Measurements from ENCODE around the gene LAMA3. TPM values are rescaled to one million over a fixed set of nuclear protein-coding genes. Genes with fewer than 3 reads are reported as not detected.

The LAMA3 gene
- total RNA-seq, 1 donor from 2014 or later, result not detected

GRCh38 chr18:23803755-23804154 is 114.5 kb downstream of the LAMA3 start:
- no peak overlapping the region for H3K4me3 Mint-ChIP-seq
- H3K27ac Mint-ChIP-seq, result no peak overlapping the region
- DNase-seq, result no peak
- H3K4me1 Mint-ChIP-seq, result no peaks in the 10 kb centered on the region
- peaks cover 26% of the 10 kb centered on the region for H3K27me3 Mint-ChIP-seq
- H3K9me3 Mint-ChIP-seq, result peaks cover 5% of the 10 kb centered on the region
- intact Hi-C loops (cut with micrococcal nuclease), result no loop called here
- H3K36me3 Mint-ChIP-seq (ENCODE audit: low read depth), result no peaks in the 10 kb centered on the region

- no peak for DNase-seq
- Mint-ChIP-seq H3K36me3 (ENCODE audit: low read depth) (no peaks in the 10 kb centered on the region), H3K27me3 (peaks cover 26% of the 10 kb centered on the region), H3K4me1 (peaks cover 9% of the 10 kb centered on the region), H3K27ac (no peak overlapping the region), H3K4me3 (no peak overlapping the region), H3K9me3 (peaks cover 2% of the 10 kb centered on the region)
- intact Hi-C loops (cut with micrococcal nuclease), result no loop called here
Measured at GRCh38 chr18:23805898-23806297, 116.6 kb downstream of the LAMA3 start.

DNA sequence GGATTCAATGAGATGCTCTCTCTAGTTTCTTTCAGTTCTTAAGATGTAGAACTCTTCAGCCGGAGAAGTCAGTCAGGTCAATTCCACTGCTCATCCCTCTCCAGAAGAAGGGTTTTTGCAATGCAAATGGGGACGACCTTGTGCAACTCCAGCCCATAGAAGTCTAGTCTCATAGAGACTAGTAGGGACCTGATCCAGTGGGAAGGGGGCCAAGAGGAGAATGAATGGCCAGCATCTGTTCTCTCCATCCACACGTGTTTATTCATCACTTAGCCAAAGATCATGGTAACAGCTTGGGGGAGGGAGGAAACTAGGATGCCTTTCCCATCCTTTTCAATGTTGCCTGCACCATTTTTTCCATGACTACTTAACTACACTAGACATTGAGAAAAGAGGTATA is 120.2 kb downstream of the LAMA3 start:
- Mint-ChIP-seq H3K4me3 (no peak overlapping the region), H3K27me3 (peaks cover 16% of the 10 kb centered on the region), H3K9me3 (no peaks in the 10 kb centered on the region), H3K36me3 (ENCODE audit: low read depth) (no peaks in the 10 kb centered on the region), H3K27ac (no peak overlapping the region), H3K4me1 (peaks cover 14% of the 10 kb centered on the region)
- intact Hi-C loops (cut with micrococcal nuclease), result no loop called here
- no peak for DNase-seq

- peaks cover 18% of the 10 kb centered on the region for H3K27me3 Mint-ChIP-seq
- peak; percentile 78 for DNase-seq
- no peaks in the 10 kb centered on the region for H3K9me3 Mint-ChIP-seq
- peaks cover 17% of the 10 kb centered on the region for H3K4me1 Mint-ChIP-seq
- intact Hi-C loops (cut with micrococcal nuclease), result loop anchor here (5.0 kb wide), 2 partner anchors 202 to 308 kb away; partner anchors contain the start of genes RMC1 and TTC39C
- no peak overlapping the region for H3K4me3 Mint-ChIP-seq
- H3K27ac Mint-ChIP-seq, result no peak overlapping the region
- H3K36me3 Mint-ChIP-seq (ENCODE audit: low read depth), result no peaks in the 10 kb centered on the region
Measured at GRCh38 chr18:23810396-23810795, 121.1 kb downstream of the LAMA3 start.

- H3K36me3 Mint-ChIP-seq (ENCODE audit: low read depth), result no peaks in the 10 kb centered on the region
- no peak overlapping the region for H3K27ac Mint-ChIP-seq
- intact Hi-C loops (cut with micrococcal nuclease), result loop anchor here (5.0 kb wide), 2 partner anchors 201 to 309 kb away; partner anchors contain the start of genes RMC1 and TTC39C
- H3K4me3 Mint-ChIP-seq, result no peak overlapping the region
- DNase-seq, result no peak
- H3K4me1 Mint-ChIP-seq, result peaks cover 18% of the 10 kb centered on the region
- H3K27me3 Mint-ChIP-seq, result peaks cover 18% of the 10 kb centered on the region
- H3K9me3 Mint-ChIP-seq, result no peaks in the 10 kb centered on the region
Measured at GRCh38 chr18:23811176-23811575, 121.9 kb downstream of the LAMA3 start.

DNA sequence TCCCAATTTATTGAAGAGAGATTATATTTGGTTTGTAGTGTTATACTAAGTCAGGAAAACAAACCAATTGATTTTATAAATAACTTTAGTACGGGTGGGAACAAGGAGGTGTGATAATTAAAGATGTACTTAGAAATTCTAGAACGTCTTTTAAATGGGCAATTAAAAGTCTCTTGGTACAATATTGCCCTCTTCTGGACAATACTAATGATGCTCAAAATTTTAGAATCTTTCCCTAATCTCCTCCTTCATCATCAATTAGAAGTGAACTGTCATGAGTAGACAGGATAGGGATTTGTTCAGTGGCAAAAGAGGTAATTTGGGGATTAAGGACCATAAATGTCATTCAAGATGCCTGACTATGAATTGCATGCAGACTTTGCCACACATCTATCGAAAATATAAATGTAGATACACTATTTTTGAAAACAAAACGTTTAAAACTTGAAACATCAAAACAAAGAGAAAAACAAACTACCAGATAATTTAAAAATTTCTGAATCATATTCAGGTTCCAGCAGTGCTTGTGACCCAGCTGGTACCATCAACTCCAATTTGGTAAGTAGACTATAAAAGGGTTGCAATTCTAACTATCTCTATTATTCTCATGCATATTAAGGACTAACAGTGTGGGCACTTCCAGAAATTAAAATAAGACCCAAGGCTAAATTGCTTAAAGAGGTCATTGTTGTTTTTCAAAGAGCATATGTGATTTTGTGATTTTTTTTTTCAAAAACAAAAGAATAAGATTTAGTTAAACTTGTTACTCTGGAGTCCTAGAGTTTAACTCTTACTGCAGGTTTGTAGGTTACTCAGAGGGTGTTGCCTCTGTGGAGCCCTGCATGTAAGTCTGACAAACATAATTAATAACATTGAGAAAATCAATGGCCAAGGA is 123.5 kb downstream of the LAMA3 start:
- Mint-ChIP-seq H3K36me3 (ENCODE audit: low read depth) (no peaks in the 10 kb centered on the region), H3K9me3 (no peaks in the 10 kb centered on the region), H3K4me1 (peaks cover 20% of the 10 kb centered on the region), H3K27me3 (peaks cover 28% of the 10 kb centered on the region), H3K27ac (no peak overlapping the region), H3K4me3 (no peak overlapping the region)
- DNase-seq, result no peak
- intact Hi-C loops (cut with micrococcal nuclease), result loop anchor here (1.0 to 5.0 kb wide), 5 partner anchors 106 to 310 kb away; partner anchors contain the start of genes RMC1 and TTC39C

DNA sequence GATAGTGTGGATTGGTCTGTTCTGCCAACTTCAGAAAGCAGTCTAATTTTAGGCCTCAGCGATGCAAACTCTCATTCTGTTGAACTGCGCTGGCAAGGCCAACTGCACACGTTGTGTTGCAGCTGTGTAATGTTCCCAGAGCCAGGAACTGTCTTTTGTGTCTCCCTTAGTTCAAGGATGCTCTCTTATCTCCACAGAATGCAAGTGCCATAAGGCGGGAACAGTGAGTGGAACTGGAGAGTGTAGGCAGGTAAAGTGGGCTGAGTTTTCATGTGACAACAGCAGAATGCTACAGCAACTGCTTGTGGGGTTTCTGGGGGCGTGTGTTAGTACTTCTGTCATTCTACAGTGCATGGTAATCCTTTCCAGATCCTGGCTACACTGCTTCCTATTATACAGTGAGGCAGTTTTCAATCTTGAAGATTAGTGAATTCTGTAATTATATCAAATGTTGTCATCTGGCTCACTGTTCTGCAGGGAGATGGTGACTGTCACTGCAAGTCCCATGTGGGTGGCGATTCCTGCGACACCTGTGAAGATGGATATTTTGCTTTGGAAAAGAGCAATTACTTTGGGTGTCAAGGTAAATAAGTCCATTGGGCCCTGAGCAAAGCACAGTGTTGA is 125.8 kb downstream of the LAMA3 start:
- H3K4me1 Mint-ChIP-seq, result peaks cover 17% of the 10 kb centered on the region
- intact Hi-C loops (cut with micrococcal nuclease), result loop anchor here (5.0 kb wide), 2 partner anchors 197 to 313 kb away; partner anchors contain the start of genes RMC1 and TTC39C
- H3K36me3 Mint-ChIP-seq (ENCODE audit: low read depth), result no peaks in the 10 kb centered on the region
- no peak for DNase-seq
- H3K9me3 Mint-ChIP-seq, result no peaks in the 10 kb centered on the region
- H3K4me3 Mint-ChIP-seq, result no peak overlapping the region
- no peak overlapping the region for H3K27ac Mint-ChIP-seq
- H3K27me3 Mint-ChIP-seq, result peaks cover 30% of the 10 kb centered on the region

GRCh38 chr18:23816021-23816420 is 126.8 kb downstream of the LAMA3 start:
- Mint-ChIP-seq H3K4me1 (peaks cover 11% of the 10 kb centered on the region), H3K4me3 (no peak overlapping the region), H3K27me3 (peaks cover 33% of the 10 kb centered on the region), H3K27ac (no peak overlapping the region), H3K9me3 (no peaks in the 10 kb centered on the region), H3K36me3 (ENCODE audit: low read depth) (no peaks in the 10 kb centered on the region)
- intact Hi-C loops (cut with micrococcal nuclease), result no loop called here
- DNase-seq, result no peak

DNA sequence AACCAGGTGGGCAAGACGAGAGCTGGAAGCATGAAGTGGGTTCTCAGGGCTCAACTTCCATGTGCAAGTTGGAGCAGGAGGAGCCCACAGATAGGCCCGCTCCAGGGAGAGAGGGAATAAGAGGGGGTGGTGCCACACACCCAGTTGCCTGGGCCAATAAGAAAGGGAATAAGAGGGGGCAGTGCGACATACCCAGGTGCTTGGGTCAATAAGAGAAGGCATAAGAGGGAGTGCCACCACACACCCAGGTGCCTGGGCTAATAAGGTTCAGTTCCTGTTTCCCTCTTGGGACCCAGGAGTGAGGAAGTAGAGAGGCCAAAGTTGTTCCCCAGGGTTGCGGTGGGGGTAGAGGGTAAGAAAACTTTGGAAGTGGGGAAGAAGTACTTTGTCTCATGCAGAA is 127.5 kb downstream of the LAMA3 start:
- no peak overlapping the region for H3K27ac Mint-ChIP-seq
- peaks cover 8% of the 10 kb centered on the region for H3K4me1 Mint-ChIP-seq
- H3K36me3 Mint-ChIP-seq (ENCODE audit: low read depth), result no peaks in the 10 kb centered on the region
- H3K9me3 Mint-ChIP-seq, result no peaks in the 10 kb centered on the region
- no peak overlapping the region for H3K4me3 Mint-ChIP-seq
- peaks cover 34% of the 10 kb centered on the region for H3K27me3 Mint-ChIP-seq
- intact Hi-C loops (cut with micrococcal nuclease), result no loop called here
- DNase-seq, result no peak

DNA sequence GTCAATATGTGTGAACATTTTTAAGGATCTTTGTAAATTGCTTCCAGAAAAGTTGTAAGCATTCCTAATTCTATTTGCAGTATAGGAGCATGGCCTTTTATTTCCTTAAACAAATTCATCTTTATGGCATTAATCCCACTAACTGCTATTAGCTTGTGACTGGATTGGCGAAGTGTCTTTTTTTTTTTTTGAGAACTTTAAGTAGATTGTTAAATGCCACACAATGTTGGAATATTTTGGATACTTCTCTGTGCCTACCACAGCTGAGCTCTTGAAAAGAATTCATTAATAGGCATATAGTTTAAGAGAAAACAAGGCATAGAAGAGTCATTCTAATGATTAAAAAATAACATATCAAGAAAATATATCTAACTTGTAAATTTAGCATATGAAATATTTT is 129.7 kb downstream of the LAMA3 start:
- H3K27ac Mint-ChIP-seq, result no peak overlapping the region
- no peak for DNase-seq
- H3K4me1 Mint-ChIP-seq, result peaks cover 7% of the 10 kb centered on the region
- H3K4me3 Mint-ChIP-seq, result no peak overlapping the region
- H3K9me3 Mint-ChIP-seq, result no peaks in the 10 kb centered on the region
- H3K27me3 Mint-ChIP-seq, result peaks cover 37% of the 10 kb centered on the region
- intact Hi-C loops (cut with micrococcal nuclease), result no loop called here
- no peaks in the 10 kb centered on the region for H3K36me3 Mint-ChIP-seq (ENCODE audit: low read depth)

DNA sequence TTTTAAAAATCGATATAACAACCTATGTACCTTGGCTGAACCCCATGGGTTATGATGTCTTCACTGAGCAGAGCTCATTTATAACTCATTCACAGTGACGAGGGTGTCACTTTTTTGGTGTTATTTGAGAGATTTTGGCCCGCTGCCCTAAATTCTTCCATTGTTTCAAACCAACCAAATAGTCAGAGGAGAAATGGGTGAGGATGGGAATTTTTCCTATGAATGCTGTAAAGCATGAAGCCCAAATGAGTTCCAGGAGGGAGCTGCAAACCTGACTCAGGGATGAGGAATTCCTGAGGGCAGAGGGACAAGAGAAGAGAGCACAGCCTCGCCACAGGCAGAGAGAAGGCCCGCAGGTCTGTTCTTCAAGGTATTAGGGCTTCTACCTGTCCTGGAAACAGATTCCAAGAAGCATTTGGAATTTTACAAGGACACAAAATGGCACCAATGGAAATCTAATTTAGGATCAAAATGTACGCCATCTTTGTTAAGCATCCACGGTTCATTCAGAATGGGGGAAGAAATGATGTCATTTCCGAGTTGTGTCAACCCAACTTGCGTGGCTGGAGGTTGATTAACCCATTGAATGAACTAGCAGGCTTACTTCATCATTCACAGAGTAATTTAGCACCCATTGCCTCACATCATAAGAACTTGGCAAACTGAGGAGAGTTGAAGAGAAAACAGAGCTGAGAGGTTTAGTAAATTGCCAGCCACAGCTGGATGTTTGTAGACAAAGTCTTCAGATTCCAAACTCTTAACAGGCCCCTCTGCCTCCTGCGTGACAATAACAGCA is 133.5 kb downstream of the LAMA3 start:
- Mint-ChIP-seq H3K27ac (no peak overlapping the region), H3K27me3 (peaks cover 25% of the 10 kb centered on the region), H3K4me3 (no peak overlapping the region), H3K9me3 (no peaks in the 10 kb centered on the region), H3K36me3 (ENCODE audit: low read depth) (no peaks in the 10 kb centered on the region), H3K4me1 (peaks cover 24% of the 10 kb centered on the region)
- no peak for DNase-seq
- intact Hi-C loops (cut with micrococcal nuclease), result no loop called here

- no peaks in the 10 kb centered on the region for H3K9me3 Mint-ChIP-seq
- H3K27ac Mint-ChIP-seq, result no peak overlapping the region
- no peak overlapping the region for H3K4me3 Mint-ChIP-seq
- H3K36me3 Mint-ChIP-seq (ENCODE audit: low read depth), result no peaks in the 10 kb centered on the region
- intact Hi-C loops (cut with micrococcal nuclease), result no loop called here
- no peak for DNase-seq
- H3K27me3 Mint-ChIP-seq, result peaks cover 23% of the 10 kb centered on the region
- H3K4me1 Mint-ChIP-seq, result peaks cover 36% of the 10 kb centered on the region
Measured at GRCh38 chr18:23824240-23824639, 135.0 kb downstream of the LAMA3 start.

DNA sequence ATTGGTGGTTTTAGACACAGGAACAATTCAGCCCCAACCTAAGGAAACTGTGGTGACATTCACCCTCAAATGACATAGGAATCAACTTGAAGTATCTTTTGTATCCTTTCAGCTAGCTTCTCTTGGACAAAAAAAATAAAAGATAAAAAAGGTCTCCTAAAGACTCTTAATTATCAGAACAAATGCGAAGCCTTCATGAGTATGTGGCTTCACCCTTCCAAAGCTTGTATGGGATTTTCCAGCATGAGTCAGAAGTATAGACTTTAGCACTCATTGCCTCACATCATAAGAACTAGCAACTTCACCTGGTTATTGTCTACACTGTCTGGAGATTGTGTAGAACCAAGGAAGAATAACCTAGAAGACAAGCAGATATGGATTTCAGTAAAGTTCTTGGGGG is 135.4 kb downstream of the LAMA3 start:
- H3K36me3 Mint-ChIP-seq (ENCODE audit: low read depth), result no peaks in the 10 kb centered on the region
- H3K4me3 Mint-ChIP-seq, result no peak overlapping the region
- H3K9me3 Mint-ChIP-seq, result no peaks in the 10 kb centered on the region
- intact Hi-C loops (cut with micrococcal nuclease), result loop anchor here (5.0 kb wide), 4 partner anchors 93 to 293 kb away; partner anchors contain the start of gene TTC39C
- no peak for DNase-seq
- peaks cover 20% of the 10 kb centered on the region for H3K27me3 Mint-ChIP-seq
- H3K4me1 Mint-ChIP-seq, result peaks cover 37% of the 10 kb centered on the region
- no peak overlapping the region for H3K27ac Mint-ChIP-seq

Measured in activated CD4-positive, alpha-beta T cell treated with anti-CD3 and anti-CD28 coated beads, Interleukin-2, amount 10 ng/mL, durations not matched to agents 24 days and 14 days (primary cell).